HG02763 (cell line): ENCODE measurements around the gene ITM2C.

Source experiments
- ATAC-seq: cut with Tn5 transposase; IDR thresholded peaks from one replicate; pipeline ENCODE4 v1.9.1; 2021; ENCODE audit warnings: mild to moderate bottlenecking, moderate library complexity; ENCODE audit not compliant: unreplicated experiment

The ITM2C gene

DNA sequence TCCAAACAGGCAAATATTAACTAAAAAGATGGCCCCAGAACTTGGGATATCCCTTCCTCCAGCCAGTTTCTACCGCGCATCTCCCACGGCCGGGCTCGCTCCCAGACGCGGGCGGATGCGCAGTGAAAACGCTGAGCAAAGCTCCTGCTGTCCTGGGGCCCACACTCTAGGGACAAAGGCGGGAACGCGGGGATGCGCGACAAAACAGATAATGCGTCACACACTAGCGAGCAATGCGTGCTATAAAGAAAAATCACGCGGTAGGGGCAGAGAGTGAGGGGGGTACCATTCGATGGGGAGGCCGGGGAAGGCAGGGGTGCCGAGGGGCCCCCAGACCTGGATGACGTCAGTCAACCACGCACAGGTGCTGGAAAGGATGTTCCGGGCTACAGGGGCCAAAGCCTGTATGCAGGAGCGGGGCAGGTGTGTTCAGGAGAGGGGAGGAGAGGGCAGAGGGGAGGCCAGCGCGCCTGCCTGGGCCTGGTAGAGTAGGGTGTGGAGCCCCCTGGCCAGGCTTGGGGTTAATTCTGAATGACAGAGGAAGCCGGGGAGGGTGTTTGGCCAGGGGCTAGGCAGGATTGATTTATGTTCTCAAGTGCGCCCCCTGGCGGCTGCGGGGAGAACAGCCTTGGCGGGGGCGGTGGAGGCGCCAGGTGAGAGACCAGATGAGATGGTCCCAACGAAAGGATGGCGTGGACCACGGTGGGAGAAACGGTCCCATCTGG is 14.9 kb upstream of the ITM2C start:
- no peak for ATAC-seq

DNA sequence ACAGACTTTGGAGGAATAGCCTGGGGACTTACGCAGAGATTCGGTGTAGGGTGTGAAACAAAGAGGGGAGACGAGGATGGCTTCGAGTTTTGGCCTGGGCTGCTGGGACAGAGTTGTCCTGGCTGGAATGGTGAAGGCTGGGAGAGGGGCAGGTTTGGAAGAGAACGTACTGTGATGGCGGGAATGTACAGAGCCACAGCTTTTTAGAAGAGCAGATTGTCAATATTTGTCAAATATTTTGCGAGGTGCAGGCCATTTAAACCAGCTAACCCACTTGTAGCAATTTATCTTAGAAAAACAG is 14.4 kb upstream of the ITM2C start:
- ATAC-seq: no peak

- no peak for ATAC-seq
Observed at GRCh38 chr2:230852113-230852512, 12.6 kb upstream of the ITM2C start.

DNA sequence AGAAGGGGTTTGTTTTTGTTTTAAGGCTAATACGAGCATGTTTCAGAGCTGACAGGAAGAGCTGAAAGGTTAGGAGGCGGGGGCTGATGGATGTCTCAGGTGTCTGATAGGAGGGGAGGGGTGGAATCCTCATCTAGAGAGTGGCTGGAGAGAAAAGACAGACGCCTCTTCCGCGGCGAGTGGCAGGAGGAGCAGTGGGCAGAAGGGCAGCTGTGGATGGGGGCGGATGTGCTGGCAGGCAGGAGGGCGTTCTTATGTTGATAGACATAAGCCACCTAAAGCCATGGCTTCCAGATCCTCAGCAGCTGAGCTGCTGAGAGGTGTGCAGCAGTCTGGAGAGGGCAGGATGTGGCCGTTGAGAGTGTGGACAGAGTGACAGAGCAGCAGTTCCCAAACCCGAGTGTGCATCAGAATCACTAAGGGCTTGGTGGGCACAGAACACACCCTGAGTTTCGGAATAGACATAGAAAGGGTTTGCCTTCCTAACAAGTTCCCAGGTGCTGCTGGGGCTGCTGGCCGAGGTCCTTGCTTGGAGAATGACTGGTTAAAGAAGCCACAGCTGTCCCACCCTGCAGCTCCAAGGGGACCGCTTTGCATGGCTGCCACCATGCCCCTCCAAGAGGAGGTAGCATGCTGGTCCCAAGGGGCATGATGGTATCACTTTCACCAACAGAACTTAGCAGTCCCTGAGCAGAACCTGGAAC is 3.0 kb upstream of the ITM2C start:
- ATAC-seq: no peak

DNA sequence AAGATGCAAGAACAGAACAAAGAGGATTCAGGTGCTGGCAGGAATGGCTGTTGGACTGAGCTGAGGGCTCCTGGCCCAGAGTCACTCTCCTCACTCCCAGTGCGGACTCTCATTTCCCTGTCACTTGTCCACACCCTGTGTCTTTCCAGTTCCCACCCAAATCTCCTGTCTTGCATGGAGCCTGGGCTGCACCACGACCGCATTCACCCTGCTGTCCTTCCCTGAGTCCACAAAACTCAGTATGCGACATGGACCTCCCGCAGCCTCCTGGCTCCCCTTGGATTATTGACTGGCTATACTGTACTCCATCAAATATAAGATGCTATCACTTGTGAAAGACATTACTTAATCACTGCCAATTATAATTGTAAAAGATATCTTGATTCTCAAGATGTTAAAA is 2.5 kb upstream of the ITM2C start:
- no peak for ATAC-seq

DNA sequence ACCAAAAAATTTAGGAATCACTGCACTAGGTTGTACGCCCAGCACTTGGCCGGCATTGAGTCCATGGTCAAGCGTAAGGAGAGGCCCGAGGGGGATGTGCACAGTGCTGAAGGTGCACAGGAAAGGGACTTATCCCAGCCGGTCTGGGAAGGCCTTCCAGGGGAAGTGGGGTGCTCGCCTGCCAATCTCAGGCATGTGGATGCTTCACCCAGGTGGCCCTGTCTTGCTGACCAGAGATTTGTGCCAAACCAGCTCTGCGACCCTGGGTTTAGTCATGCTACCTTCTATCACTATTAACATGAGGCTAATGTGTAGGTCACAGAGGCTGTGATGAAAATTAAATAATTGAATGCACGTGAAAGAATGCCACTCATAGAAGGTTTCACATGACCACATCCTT is 1.7 kb upstream of the ITM2C start:
- no peak for ATAC-seq

DNA sequence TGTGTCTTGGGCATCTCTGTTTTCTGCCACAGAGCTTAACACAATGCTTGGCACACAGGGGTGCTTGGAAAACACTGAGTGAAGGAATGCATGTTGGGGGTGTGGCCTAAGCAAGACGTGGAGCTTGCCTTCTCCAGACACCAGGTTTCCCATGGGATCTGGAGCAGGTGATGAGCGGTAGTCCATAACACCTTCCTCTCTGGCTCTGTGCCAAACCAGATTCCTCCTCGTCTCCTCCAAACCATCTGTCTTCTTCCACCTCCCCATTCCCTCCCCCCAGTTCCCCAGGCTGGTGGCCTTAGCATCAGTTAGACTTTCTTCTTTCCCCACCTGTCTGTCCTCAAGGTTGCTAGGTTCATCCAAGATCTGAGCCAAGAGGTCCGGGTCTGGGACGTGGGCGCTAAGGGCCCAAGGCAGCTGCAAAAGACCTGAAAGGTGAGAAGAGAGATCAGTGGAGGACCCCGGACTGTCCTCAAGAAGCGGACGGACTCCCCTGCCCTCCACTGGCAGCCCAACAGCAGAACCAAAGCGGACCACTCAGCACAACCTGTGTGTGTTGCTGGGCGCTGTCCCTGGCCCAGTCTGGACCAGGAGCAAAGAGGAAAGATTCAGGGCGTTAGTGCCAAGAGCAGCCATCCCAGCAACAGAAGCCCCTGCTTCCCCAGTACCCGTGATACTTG is 1.2 kb upstream of the ITM2C start:
- no peak for ATAC-seq

DNA sequence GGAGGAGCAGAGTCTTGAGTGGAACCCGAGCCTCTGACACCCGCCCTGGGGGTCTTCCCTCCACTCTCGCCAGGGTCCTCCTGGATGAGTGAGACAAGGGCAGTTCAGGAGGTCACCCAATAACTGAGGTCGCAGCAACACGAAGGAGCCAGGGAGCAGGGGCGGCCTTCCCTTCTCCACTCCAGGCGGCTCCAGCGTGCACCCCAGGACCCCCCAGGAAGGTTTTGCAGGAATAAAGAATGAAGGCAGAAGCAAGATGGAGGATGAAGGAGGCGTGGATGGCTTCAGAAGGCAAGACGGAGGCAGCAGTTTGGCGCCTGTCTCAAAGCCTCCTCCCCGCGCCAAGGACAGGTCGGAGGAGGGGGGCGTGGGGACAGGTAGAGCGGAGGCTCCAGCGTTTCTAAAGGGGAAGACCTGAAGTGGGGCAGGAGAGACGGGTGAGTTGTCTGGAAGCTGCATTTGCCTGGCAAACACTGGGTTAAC is 579 bp upstream of the ITM2C start:
- ATAC-seq: no peak

DNA sequence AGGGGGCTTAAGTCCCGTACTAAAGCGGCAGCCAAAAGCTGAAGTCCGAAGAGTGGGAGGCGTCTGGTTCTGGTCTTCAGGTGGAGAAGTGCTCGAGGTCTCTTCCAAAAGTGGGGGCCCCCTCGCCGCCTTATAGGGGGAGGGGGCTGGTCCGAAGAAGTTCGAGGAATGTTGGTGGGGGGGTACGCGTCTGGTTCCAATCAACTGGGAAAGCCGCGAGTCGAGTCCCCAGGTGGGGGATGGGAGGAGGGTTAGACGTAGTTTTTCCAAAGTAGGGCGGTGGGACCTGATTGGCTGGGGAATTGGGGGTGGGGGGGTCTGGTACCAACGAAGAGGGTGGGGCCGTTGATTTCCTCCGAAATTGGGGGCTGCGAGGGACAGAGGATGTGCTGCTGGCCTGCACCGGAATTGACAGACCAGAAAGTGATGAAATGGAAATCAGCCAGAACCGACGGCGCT is 594 bp downstream of the ITM2C start:
- no peak for ATAC-seq

GRCh38 chr2:230865766-230866755 is 1.3 kb downstream of the ITM2C start:
- ATAC-seq: no peak

DNA sequence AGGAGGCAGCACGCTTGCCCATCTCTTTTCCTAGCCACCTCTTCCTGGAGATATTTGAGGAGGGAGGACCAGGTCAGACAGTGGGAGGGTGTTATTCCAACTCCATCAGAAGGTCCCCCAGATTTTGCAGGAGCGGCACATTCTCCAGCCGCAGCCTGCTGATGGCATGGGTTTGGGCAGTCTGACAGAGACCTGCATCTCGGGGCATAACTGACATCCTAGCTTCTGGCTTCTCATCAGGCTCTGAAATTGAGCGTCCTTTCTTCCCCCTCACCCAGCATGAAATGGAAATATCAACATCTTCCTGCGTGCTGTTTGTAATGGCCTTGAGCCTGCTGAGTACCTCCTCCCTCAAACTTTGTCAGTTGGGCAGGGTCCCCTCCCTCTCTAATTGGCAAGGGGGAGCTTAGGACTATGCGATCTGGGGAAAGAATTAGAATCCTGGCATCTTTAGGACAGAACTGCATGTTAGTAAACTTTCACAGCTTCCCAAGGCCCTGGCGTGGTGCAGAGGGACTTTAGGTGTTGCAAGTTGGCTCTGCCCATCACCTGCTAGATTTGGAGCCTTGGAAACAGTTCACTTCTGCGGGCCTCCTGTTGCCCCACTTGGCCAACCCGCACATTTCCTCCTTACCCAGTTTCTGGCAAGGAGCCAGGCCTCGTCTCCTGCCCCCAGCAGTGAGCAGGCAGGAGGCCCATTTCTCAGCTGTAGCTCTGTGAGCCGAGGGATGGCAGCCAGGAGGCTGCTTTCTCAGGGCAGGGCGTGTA is 2.2 kb downstream of the ITM2C start:
- ATAC-seq: no peak

GRCh38 chr2:230868161-230868946 is 3.6 kb downstream of the ITM2C start:
- no peak for ATAC-seq

DNA sequence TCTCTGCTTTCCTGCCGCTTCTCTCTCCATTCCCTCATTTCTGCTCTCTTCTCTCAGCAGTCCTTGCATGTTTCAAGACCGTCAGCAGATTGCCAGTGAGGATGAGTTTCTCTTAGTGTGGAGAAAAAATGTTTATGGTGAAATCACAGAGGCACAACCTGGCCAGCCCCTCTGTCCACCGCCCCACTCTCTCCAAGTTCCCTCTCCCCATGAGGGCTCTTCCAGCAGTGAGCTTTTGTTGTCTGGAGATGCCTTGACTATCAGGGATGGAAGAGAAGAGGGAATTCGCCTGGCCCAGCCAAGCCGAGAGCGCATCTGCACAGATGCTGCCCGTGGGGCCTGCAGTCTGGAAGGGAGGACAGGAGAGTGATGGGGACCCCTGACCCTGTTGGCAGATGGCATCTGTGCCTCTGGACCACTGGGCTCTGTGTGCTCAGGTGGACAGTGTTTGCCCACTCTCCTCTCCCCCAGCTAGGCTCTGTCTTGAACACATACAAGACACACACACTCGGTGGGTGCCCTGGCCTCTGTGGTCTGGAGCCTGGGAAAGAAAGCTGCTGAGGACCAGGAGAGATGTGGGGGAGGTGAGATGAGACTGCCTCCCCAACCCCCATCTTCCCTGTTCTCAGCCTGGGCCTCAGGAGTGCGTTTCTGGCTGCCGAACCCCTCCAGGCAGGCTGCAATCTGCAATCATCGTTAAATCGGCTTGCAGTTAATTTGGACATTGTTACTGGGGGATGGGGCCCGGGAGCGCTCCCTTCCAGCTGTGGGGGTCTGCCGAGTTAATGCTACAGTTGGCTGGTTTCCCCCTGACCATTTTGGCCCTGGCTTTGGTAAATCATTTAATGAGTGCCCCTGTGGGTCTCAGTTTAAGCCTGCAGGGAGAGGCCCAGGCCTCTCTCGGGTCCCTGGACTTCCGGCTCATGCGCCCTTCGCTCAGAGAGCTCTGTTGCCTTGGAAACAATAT is 4.5 kb downstream of the ITM2C start:
- ATAC-seq: no peak

- no peak for ATAC-seq
Observed at GRCh38 chr2:230869914-230870543, 5.3 kb downstream of the ITM2C start.

GRCh38 chr2:230870544-230871360 is 6.0 kb downstream of the ITM2C start:
- no peak for ATAC-seq

- no peak for ATAC-seq
Observed at GRCh38 chr2:230871361-230872150, 6.8 kb downstream of the ITM2C start.
